ENCODE measurements around the gene PTAFR. TPM values are rescaled to one million over a fixed set of nuclear protein-coding genes. Genes with fewer than 3 reads are reported as not detected.

PTAFR gene
- polyA plus RNA-seq, 1 donor = 1.7 TPM

DNA sequence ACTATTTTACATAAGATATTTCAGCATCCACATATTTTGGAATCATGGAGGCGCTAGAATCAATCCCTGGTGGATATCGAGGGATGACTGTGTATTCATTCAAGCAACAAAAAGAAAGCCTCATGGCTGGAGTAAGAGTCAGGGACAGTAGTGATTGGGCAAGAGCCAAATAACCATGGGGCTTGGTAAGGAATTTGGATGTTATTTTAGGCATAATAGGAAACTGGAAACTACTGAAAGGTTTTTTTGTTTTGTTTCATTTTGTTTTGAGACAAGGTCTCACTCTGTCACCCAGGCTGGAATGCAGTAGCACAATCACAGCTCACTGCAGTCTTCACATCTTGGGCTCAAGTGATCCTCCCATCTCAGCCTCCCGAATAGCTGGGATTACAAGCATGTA, 54.3 kb downstream of the PTAFR start:
- no peak for DNase-seq (ENCODE audit: low read depth)

DNA sequence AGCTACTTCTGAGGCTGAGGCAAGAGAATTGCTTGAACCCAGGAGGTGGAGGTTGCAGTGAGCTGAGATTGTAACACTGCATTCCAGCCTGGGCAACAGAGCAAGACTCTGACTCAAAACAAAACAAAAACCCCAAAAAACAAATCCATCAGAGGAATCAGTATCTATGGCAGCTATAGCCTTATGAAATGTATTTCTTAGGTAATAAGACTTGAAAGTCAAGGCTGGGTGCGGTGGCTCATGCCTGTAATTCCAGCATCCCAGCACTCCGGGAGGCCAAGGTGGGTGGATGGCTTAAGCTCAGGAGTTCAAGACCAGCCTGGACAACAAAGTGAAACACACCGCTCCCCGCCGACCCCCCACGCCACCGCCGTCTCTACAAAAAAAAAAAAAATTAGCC, 56.9 kb downstream of the PTAFR start:
- no peak for DNase-seq (ENCODE audit: low read depth)

DNA sequence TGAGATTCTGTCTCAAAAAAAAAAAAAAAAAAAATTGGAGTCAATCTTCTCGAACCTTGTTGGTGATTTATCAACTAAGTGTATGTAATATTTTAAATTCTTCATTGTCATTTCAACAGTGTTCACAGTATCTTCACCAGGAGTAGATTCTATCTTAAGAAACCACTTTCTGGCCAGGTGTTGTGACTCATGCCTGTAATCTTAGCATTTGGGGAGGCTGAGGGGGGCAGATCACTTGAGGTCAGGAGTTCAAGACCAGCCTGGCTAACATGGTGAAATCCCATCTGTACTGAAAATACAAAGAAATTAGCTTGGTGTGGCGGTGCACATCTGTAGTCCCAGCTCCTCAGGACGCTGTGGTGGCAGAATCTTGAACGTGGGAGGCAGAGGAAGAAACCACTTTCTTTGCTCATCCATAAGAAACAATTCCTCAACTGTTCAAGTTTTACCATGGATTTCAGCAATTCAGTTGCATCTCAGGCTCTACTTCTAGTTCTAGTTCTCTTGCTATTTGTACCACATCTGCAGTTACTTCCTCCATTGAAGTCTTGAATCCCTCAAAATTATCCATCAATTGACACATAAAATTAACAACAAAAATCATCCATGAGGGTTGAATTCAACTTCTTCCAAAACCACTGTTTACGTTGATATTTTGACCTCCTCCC, 57.7 kb downstream of the PTAFR start:
- DNase-seq (ENCODE audit: low read depth) = no peak

- DNase-seq (ENCODE audit: low read depth) = no peak
Observed at GRCh38 chr1:28115267-28115666, 61.2 kb downstream of the PTAFR start.

DNA sequence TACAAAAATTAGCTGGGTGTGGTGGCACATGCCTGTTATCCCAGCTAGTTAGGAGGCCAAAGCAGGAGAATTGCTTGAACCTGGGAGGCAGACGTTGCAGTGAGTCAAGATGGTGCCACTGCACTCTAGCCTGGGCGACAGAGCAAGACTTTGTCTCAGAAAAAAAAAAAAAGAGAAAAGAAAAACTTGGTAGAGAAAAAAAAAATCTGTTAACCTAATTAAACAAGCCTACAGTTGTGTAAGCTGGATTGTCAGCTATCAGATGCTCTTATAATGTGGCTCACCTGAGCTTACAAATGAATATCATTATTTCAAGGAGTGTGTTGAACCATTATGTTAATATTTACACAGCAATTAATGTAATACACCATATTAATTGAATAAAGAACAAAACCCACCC, 61.6 kb downstream of the PTAFR start:
- DNase-seq (ENCODE audit: low read depth) = no peak

DNA sequence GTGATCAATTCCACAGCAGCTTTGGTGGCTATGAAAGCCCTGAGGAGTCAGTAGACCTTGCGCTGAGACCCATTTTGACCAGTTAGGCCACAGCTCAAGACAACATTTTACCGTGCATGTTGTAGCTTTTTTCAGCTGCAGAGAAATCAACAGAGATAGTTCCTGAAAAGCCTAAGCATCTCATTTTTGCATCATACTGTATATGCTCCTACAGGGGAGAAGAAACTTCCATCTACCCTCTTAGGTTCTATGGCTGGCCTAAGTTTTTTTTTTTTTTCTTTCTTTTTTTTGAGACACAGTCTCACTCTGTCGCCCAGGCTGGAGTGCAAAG, 63.3 kb downstream of the PTAFR start:
- DNase-seq (ENCODE audit: low read depth) = no peak

GRCh38 chr1:28112388-28113241, 63.9 kb downstream of the PTAFR start:
- DNase-seq (ENCODE audit: low read depth) = no peak

DNA sequence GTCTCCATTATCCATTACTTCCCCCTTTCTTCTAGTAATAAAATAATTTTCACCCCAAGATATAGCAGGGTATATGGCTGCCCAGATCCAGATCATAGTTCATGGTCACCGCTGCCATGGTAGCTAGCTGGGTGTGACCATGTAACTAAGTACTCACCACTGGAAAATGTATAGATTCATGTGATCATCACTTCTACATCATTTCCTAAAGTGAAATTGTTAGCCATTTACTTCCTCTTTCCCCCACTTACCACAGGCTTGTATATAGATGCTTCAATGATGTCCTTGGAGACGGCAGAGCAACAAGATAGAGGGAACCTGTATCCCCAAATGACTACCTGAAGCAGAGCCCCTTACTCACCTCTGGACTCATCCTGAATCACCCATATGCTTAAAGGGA, 65.3 kb downstream of the PTAFR start:
- DNase-seq (ENCODE audit: low read depth) = no peak

DNA sequence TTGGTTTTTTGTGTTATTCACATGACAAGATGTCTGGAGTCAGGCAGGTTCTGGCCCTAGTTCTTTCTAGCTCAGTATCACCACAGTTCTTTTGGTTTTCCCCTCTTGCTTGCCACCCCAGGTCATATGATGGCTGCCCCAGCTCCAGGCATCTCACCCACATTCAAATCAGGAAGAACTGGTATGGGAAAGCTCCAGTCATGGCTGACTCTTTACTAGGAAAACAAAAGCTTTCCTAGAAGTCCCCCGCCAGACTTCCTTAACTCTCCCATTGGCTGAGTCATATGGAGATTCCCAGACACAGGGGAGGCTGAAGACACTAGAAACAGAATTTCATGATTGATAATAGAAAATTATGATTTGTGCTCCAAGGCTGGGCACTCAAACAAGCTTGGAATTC, 65.9 kb downstream of the PTAFR start:
- no peak for DNase-seq (ENCODE audit: low read depth)

DNA sequence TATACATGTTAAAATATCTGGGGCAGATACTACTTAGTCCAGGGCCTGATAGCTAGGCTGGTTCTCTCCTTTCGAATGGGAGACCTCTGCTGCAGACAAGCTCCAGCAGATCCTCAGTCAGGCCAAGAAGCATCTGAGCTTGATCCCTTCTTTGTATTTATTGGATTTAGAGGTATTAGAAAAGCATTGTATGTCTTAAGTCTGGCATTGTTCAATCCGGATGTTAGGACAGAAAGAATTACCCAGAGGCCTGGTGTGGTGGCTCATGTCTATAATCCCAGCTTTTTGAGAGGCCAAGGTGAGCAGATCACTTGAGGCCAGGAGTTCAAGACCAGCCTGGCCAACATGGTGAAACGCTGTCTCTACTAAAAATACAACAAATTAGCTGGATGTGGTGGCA, 66.9 kb downstream of the PTAFR start:
- no peak for DNase-seq (ENCODE audit: low read depth)

GRCh38 chr1:28108001-28108400, 68.5 kb downstream of the PTAFR start:
- DNase-seq (ENCODE audit: low read depth) = no peak

DNA sequence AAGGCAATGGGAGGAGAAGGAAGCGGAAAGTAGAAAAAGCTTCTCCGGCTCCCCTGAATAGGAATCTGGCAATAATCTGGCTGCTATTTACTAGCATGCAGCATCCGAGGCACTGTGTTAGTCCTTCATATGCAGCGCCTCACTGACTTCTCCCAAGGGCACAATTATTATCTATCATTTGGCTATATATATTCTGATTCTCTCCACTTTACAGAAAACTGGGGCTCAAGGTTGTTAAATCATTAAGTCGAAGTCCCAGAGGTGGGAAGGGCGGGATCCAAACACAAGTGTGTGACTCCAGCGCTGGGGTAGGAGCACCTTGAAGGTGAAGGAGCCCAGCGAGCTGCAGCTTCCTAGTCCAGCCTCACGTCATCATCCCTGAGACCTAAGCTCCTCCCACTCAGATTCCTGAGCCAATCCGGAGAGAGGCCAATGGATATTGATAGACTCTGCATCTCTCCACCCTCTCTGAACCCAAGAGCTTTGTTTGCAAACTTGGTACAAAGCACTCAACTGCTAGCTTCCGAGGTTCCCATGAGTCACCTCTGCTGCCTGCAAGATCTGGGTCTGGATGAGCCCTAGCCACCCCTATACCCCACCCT, 71.5 kb downstream of the PTAFR start:
- no peak for DNase-seq (ENCODE audit: low read depth)

DNA sequence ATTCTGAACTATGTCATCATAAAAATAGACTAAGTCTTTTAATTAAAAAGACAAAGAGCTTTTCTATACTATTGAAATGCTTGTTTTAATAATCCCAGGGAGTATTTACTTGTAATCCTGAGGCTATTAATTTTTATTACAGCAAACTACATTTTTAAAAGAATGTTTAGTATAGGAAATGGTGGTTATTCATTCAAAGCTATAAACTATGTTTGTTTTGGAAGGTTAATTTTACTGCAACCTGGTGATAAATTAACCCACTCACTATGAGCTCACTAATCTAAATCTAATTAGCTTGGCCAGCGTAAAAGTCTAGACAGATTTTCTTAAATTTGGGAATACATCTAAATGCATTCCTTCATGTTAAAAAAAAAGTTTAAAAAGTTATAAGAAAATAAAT, 74.3 kb downstream of the PTAFR start:
- DNase-seq (ENCODE audit: low read depth) = no peak

GRCh38 chr1:28099050-28099769, 77.3 kb downstream of the PTAFR start:
- DNase-seq (ENCODE audit: low read depth) = no peak

Other genes starting within 250 kb of the PTAFR start
- 0.23 TPM for gene SMPDL3B, start 241.7 kb downstream of the PTAFR start, polyA plus RNA-seq (ENCODE audit: insufficient read length)
- gene XKR8, start 216.7 kb downstream of the PTAFR start, polyA plus RNA-seq (ENCODE audit: insufficient read length) = 7.8 TPM
- gene EYA3, start 88.1 kb downstream of the PTAFR start, polyA plus RNA-seq (ENCODE audit: insufficient read length) = 16.5 TPM
- 76.7 TPM for gene DNAJC8, start 56.3 kb upstream of the PTAFR start, polyA plus RNA-seq (ENCODE audit: insufficient read length)
- 72.6 TPM for gene ATP5IF1, start 59.4 kb upstream of the PTAFR start, polyA plus RNA-seq (ENCODE audit: insufficient read length)
- 3.6 TPM for gene SESN2, start 82.8 kb upstream of the PTAFR start, polyA plus RNA-seq (ENCODE audit: insufficient read length)
- gene MED18, start 152.3 kb upstream of the PTAFR start, polyA plus RNA-seq (ENCODE audit: insufficient read length) = 12.2 TPM
- 23.4 TPM for gene PHACTR4, start 193.1 kb upstream of the PTAFR start, polyA plus RNA-seq (ENCODE audit: insufficient read length)